ENCODE results near the gene TRAM2. TPM values are rescaled to one million over a fixed set of nuclear protein-coding genes. Genes with fewer than 3 reads are reported as not detected.
"Not testable (repeated sequence)": the region's sequence is repeated elsewhere in the genome, so short reads cannot be mapped to it uniquely, and the experiment has no call there.

Gene TRAM2
- total RNA-seq, 1 donor from 2014 or later = 3.5 TPM

DNA sequence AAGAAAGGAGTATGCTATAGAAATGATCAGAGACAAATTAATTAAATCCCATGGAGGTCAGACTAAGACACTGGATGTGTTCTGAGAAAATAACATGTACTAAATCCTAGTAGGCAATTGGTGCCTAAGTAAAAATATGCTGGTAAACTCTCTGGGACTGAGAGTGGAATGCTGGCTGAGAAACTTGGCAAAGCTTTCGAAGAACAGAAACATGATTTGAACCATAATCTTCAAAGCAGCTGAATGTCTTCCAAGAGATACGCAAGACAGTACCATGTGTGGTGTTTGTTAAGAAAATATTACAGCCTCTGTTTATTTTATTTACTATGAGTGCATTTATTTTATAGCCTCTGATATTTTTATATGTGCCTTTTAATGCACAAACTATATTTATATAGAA lies 101.6 kb downstream of the TRAM2 start:
- no peak for ATAC-seq

DNA sequence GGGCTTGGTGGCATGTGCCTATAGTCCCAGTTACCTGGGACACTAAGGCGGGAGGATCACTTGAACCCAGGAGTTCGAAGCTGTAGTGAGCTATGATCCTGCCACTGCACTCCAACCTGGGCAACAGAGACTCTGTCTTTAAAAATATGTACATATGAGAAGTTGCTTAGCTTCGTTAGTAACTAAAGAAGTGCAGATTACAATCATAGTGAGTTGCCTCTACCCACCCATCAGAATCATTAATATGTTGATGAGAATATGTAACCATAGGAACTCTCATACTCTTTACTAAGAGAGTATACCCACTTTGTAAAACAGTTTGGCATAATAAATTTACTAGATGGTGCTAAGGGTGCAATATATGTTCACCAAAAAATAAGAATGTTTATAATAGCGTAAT lies 102.7 kb downstream of the TRAM2 start:
- no peak for ATAC-seq

DNA sequence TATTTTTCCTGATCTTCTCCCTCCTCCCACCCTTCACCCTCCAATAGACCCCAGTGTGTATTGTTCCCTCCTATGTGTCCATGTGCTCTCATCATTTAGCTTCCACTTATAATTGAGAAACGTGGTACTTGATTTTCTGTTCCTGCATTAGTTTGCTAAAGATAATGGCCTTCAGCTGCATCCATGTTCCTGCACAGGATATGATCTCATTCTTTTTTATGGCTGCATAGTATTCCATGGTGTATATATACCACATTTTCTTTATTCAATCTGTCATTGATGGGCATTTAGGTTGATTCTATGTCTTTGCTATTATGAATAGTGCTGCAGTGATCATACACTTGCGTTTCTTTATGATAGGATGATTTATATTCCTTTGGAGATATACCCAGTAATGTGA lies 115.7 kb downstream of the TRAM2 start:
- not testable (repeated sequence) for ATAC-seq

DNA sequence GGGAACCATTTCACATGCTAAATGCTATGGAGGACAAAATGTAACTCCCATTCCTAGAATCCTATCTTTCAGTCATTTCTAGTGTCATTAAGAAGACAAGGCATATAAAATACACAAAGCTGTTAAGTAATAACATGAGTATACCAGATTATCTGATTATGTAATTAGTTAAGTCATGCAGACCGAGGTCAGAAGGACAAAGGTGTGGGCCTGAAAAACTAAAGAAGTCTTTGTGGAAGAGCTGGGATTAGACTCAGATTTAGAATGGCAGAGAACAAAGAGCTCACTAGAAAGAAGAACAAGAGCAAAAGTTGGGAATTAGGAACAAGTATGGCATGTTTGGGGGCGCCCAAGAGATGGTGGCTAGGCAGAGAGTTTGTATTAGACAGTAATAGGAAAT lies 119.8 kb downstream of the TRAM2 start:
- peak; percentile 68 for ATAC-seq

DNA sequence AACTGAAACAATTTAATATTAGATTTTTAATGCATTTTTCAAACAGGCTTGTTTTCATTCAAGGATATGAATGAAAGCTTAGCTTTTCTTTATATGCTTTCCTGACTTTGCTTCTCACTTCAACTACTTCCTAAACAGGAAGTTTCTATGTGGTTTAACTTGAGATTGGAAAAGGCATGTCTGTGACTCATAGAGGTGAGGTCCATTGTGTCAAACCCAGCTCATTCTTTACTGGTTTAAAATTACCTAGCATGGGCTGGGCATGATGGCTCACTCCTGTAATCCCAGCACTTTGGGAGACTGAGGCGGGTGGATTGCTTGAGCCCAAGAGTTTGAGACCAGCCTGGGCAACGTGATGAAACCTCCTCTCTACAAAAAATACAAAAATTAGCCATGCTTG lies 122.3 kb downstream of the TRAM2 start:
- ATAC-seq = peak; percentile 98

Other genes with a start within 250 kb of the TRAM2 start
- 3.5 TPM for gene PAQR8, start 214.9 kb downstream of the TRAM2 start, total RNA-seq
- 10.8 TPM for gene EFHC1, start 156.7 kb downstream of the TRAM2 start, total RNA-seq
- 40.6 TPM for gene TMEM14A, start 94.1 kb upstream of the TRAM2 start, total RNA-seq
- gene GSTA2, start 186.4 kb upstream of the TRAM2 start, total RNA-seq = not detected
- gene GSTA1, start 226.8 kb upstream of the TRAM2 start, total RNA-seq = 1.6 TPM

Data from esophagus mucosa (tissue), 1 donor.